Mucosa of descending colon (tissue), 3 donors: ENCODE results near the gene ATG2B. TPM values are rescaled to one million over a fixed set of nuclear protein-coding genes. Genes with fewer than 3 reads are reported as not detected.

Experiments
- ATAC-seq: fragments of 200-7000 bp; cut with Tn5 transposase; one replicate; pipeline ENCODE4 v1.9.1; 2020; ENCODE audit warnings: mild to moderate bottlenecking, moderate library complexity
- DNase-seq, 3 donors: peaks; one replicate each; pipeline ENCODE4 v3.0.0-alpha.2; 2020
- H3K36me3 ChIP-seq: fragments of 200-600 bp; one replicate; pipeline ENCODE4 v1.8.0; 2021; ENCODE audit warnings: low read depth, mild to moderate bottlenecking
- H3K4me1 ChIP-seq: fragments of 200-600 bp; one replicate; pipeline ENCODE4 v1.8.0; 2021; ENCODE audit warnings: low read depth, mild to moderate bottlenecking
- H3K4me3 ChIP-seq: fragments of 200-600 bp; one replicate; pipeline ENCODE4 v1.8.0; 2021; ENCODE audit warnings: mild to moderate bottlenecking
- H3K9me3 ChIP-seq: fragments of 200-600 bp; one replicate; pipeline ENCODE4 v1.8.0; 2021; ENCODE audit warnings: mild to moderate bottlenecking
- intact Hi-C, 2 donors: fragments of 100-400 bp; cut with DNase I in 1 of 2; cut with micrococcal nuclease in 1 of 2; formaldehyde crosslinking; loops; one replicate each; pipeline versions ENCODE4 v1.11.0 to v1.11.1; 2022; cut with DNase I, micrococcal nuclease
- total RNA-seq, 3 donors: library from RNA; stranded (reverse); fragmentation: NEBNext Ultra II Directional in 2 of 3; extraction: Animal tissue kit (Norgen Biotek cat#: 25700) in 2 of 3; gene quantifications; one replicate each; pipeline versions ENCODE4 v1.2.1 to v1.2.4, GENCODE V29; 2021 to 2023
- TF ChIP-seq, protein P1 (sequence below): fragments of 200-600 bp; IDR thresholded peaks from one replicate; pipeline ENCODE4 v1.8.0; 2022; ENCODE audit warnings: antibody characterized with exemption, mild to moderate bottlenecking
- donor health status: DM: no; HTN: no; CAD: no; lungs with moderate emphysema.
- donor health status: DM: no; HTN: no; CAD: no.
- donor health status: DM: no; HTN: yes; CAD: no.

ATG2B gene
- total RNA-seq, 3 donors from 2014 or later: 22.1 to 35.9 (median 24.2) TPM

DNA sequence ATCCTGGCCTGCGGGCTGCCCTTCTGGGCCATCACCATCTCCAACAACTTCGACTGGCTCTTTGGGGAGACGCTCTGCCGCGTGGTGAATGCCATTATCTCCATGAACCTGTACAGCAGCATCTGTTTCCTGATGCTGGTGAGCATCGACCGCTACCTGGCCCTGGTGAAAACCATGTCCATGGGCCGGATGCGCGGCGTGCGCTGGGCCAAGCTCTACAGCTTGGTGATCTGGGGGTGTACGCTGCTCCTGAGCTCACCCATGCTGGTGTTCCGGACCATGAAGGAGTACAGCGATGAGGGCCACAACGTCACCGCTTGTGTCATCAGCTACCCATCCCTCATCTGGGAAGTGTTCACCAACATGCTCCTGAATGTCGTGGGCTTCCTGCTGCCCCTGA lies 122.5 kb downstream of the ATG2B start:
- ATAC-seq: no peak
- H3K36me3 ChIP-seq: no peaks in the 10 kb centered on the region

DNA sequence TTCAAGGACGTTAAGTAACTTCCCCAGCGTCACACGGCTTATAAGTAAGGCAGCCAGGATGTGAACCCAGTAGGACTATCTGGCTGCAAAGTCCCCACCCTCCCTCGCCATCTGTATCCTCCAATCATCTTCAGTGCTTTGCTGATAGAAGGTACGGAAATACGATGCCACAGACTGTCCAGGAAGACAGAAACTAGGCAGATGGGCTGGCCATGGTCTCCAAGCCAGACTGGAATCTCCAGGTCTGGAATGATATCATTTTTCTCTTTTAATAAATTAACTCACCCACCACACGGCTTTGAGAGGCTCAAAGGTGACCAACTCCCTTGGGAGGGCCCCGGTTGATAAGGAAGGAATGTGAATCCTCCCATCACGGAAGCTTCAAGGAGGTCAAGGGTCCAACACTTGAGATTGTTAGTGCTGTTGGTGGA lies 123.4 kb downstream of the ATG2B start:
- TF ChIP-seq, protein P1, sequence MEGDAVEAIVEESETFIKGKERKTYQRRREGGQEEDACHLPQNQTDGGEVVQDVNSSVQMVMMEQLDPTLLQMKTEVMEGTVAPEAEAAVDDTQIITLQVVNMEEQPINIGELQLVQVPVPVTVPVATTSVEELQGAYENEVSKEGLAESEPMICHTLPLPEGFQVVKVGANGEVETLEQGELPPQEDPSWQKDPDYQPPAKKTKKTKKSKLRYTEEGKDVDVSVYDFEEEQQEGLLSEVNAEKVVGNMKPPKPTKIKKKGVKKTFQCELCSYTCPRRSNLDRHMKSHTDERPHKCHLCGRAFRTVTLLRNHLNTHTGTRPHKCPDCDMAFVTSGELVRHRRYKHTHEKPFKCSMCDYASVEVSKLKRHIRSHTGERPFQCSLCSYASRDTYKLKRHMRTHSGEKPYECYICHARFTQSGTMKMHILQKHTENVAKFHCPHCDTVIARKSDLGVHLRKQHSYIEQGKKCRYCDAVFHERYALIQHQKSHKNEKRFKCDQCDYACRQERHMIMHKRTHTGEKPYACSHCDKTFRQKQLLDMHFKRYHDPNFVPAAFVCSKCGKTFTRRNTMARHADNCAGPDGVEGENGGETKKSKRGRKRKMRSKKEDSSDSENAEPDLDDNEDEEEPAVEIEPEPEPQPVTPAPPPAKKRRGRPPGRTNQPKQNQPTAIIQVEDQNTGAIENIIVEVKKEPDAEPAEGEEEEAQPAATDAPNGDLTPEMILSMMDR: no peak
- H3K4me1 ChIP-seq: peaks cover 5% of the 10 kb centered on the region
- ATAC-seq (peak; percentile 91), DNase-seq (peak in 1 of 3 donors; percentile 78)
- H3K4me3 ChIP-seq: no peak overlapping the region
- intact Hi-C loops: no loop called here
- H3K36me3 ChIP-seq: no peaks in the 10 kb centered on the region
- no peaks in the 10 kb centered on the region for H3K9me3 ChIP-seq

More for the DNA sequence above, 122.5 kb downstream of the ATG2B start:
- intact Hi-C loops: no loop called here
- no peak overlapping the region for H3K4me3 ChIP-seq
- H3K4me1 ChIP-seq: peaks cover 5% of the 10 kb centered on the region
- TF ChIP-seq, protein P1: no peak
- no peaks in the 10 kb centered on the region for H3K9me3 ChIP-seq
- no peak for DNase-seq

DNA sequence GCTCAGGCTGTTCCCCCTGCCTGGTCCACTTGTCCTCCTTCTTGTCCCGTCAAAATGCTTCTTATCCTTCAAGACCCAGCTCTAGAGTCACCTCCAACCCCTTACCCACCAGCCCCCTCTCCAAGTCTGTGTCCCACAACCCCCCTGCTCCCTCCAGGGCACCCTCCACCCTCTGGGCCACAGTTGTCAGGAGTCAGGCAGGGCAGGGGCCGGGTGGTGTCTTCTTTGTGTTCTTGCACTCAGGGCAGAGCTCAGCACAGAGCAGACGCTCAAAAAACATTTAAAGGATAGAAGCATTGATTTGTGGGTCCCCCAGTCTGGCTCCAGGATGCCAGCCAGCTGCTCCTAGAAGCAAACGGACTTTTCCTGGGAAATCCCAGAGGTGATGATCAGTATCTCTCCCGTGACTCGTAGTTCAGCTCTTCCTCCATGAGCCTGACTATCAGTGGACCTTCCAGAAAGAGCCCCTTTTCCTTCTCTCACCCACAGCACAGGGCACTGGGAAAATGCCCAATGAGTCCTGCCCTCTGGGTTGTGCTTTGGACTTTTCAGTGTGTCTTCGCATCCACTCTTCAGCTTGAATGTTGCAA lies 124.4 kb downstream of the ATG2B start:
- intact Hi-C loops: no loop called here
- no peak for ATAC-seq
- no peak overlapping the region for H3K4me3 ChIP-seq
- peaks cover 9% of the 10 kb centered on the region for H3K4me1 ChIP-seq
- H3K9me3 ChIP-seq: no peaks in the 10 kb centered on the region
- DNase-seq: no peak
- TF ChIP-seq, protein P1: no peak
- H3K36me3 ChIP-seq: no peaks in the 10 kb centered on the region

DNA sequence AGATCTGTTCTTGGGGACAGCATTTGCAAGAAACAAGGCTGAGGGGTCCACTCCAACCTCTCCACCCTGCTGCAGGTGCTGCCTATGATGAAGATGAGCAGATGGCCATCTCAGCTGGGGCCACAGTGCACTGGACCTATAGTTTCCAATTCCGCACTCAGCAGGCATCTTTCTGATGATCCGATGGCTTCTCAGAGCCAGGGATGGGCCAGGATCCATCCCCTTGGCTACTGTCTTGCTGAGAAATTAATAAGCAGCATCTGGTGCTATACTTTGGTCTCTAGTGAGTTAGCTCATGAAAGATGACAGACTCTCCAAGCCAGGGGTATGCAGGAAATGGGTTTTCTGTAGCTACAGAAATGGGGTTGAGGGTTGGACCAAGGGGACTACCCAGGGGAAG lies 125.5 kb downstream of the ATG2B start:
- DNase-seq (no peak), ATAC-seq (no peak)
- Histone ChIP-seq H3K4me3 (no peak overlapping the region), H3K9me3 (no peaks in the 10 kb centered on the region), H3K36me3 (no peaks in the 10 kb centered on the region), H3K4me1 (peaks cover 9% of the 10 kb centered on the region)
- intact Hi-C loops: no loop called here
- TF ChIP-seq, protein P1: no peak

DNA sequence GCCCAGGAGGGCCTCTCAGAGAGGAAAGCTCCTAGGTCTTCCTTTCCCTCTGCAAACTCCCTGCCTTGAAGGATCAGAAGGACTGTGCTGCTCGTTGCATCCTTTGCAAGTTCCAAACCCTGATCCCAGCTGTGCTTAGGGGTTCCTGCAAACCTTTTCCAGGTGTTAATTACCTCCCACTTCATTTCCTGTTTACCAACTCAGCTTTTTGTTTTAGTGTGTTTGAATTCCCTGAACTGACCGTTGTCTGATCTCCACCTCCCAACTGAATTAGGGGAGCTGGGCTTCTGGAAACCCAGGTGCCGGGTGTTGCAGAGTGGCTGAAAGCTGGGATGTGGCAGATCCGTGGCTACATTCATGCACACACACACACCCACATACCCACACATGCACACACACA lies 127.7 kb downstream of the ATG2B start:
- no peak for DNase-seq
- Histone ChIP-seq H3K36me3 (no peaks in the 10 kb centered on the region), H3K9me3 (no peaks in the 10 kb centered on the region), H3K4me1 (peaks cover 9% of the 10 kb centered on the region), H3K4me3 (no peak overlapping the region)
- TF ChIP-seq, protein P1: no peak
- intact Hi-C loops: no loop called here
- ATAC-seq: no peak

DNA sequence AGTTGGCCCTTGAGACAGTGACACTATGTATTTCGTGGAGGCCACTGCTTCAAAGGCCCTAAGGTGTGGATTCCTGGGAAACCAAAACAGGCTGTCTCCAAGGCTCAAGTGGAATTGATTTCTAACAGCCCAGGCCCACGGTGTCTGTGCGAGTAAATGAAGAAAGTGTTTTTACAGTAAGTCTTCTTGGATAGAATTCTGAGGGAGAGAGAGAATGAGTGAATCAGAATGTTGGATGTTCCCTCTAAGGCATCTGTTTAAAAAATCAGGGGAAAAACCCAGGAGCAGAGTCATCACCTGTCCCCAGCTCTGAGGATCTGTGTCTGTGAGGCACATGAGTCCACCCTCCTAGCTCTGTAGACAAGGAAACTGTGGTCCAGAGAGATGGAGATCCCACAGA lies 129.5 kb downstream of the ATG2B start:
- Histone ChIP-seq H3K4me3 (no peak overlapping the region), H3K9me3 (no peaks in the 10 kb centered on the region), H3K4me1 (peaks cover 4% of the 10 kb centered on the region), H3K36me3 (no peaks in the 10 kb centered on the region)
- ATAC-seq (no peak), DNase-seq (no peak)
- intact Hi-C loops: no loop called here
- TF ChIP-seq, protein P1: no peak
